Kasumi-1 (cell line): ENCODE data around the gene PDE9A.
"Not testable (repeated sequence)": the region's sequence is repeated elsewhere in the genome, so short reads cannot be mapped to it uniquely, and the experiment has no call there.

Experiments used
- DNase-seq, 2 experiments: peaks; one replicate each; lab custom pipeline; 2025; lab: John Stamatoyannopoulos, UW

The PDE9A gene

GRCh38 chr21:42653231-42654061 lies at the start of gene PDE9A:
PDE9A (plus strand) TSS chr21:42653621; CDS start chr21:42653815, 194 bp downstream.
- no peak for DNase-seq

- DNase-seq: no peak
These were observed 46.3 kb upstream of the PDE9A start for GRCh38 chr21:42607102-42607501.

- no peak for DNase-seq
These were observed 45.8 kb upstream of the PDE9A start for GRCh38 chr21:42607525-42608102.

- DNase-seq: no peak
These were observed 45.0 kb upstream of the PDE9A start for GRCh38 chr21:42608446-42608845.

GRCh38 chr21:42609811-42610210 lies 43.6 kb upstream of the PDE9A start:
- no peak for DNase-seq

- no peak for DNase-seq
These were observed 41.6 kb upstream of the PDE9A start for GRCh38 chr21:42611852-42612251.

- DNase-seq: no peak
These were observed 41.0 kb upstream of the PDE9A start for GRCh38 chr21:42612390-42612789.

GRCh38 chr21:42613756-42614155 lies 39.7 kb upstream of the PDE9A start:
- DNase-seq: no peak

- DNase-seq: no peak
These were observed 39.0 kb upstream of the PDE9A start for GRCh38 chr21:42614396-42614795.

- DNase-seq: no peak
These were observed 38.5 kb upstream of the PDE9A start for GRCh38 chr21:42614811-42615351.

GRCh38 chr21:42615377-42615776 lies 38.0 kb upstream of the PDE9A start:
- not testable (repeated sequence) for DNase-seq

GRCh38 chr21:42615924-42616323 lies 37.5 kb upstream of the PDE9A start:
- no peak for DNase-seq

GRCh38 chr21:42616446-42616845 lies 37.0 kb upstream of the PDE9A start:
- no peak for DNase-seq

- no peak for DNase-seq
These were observed 36.5 kb upstream of the PDE9A start for GRCh38 chr21:42616941-42617340.

GRCh38 chr21:42617486-42617885 lies 35.9 kb upstream of the PDE9A start:
- no peak for DNase-seq

- DNase-seq: no peak
These were observed 34.7 kb upstream of the PDE9A start for GRCh38 chr21:42618707-42619102.

GRCh38 chr21:42619166-42619565 lies 34.3 kb upstream of the PDE9A start:
- DNase-seq: no peak

GRCh38 chr21:42619841-42620240 lies 33.6 kb upstream of the PDE9A start:
- no peak for DNase-seq

- no peak for DNase-seq
These were observed 32.1 kb upstream of the PDE9A start for GRCh38 chr21:42621166-42621818.

- DNase-seq: no peak
These were observed 31.6 kb upstream of the PDE9A start for GRCh38 chr21:42621819-42622177.

- DNase-seq: no peak
These were observed 31.1 kb upstream of the PDE9A start for GRCh38 chr21:42622284-42622683.

- DNase-seq: no peak
These were observed 29.7 kb upstream of the PDE9A start for GRCh38 chr21:42623694-42624093.
